ENCODE data around the gene DDI1.

DNA sequence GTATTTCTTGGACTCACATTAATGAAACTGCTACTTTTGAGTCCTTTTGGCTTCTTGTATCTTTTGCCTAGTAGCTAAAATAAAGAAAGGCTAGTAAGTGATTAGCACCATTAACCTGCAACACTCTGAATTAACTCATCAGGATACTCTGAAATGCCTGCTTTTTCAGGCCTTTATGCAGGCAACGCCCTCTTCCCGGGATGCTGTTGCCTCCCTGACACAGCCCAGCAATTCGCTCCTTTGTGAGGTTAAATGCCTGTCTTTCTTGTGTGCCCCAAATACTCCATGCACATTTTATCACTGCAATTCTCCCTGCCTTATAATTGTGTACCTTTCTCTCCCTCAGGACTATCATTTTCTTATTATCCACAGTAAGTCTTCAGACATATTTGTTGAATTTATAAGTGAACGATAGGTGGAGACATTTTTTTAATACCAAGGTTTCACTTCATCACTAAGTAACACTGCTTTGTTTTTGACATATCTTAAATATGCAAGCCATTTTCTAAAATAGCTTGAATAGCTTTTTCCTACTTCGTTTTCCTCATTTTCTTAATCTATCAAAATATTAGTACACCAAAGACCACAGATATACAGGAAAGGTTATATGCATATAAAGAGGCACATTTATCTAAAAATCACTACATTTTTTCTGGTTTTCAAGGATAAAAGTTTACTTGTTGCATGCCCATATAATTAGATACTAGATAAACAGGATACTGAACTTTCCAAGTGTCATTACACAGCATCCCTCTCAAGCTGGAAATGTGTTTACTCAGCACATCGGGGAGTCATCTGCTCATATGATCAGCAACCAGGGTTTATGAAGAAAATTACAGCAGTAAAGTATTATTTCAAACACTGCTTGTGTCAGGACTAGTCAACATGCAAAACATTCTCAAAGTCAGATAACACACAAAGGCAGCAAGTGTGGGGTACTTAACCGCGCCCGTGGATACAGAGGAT, 48.5 kb upstream of the DDI1 start:
- no peak for TF ChIP-seq EZH2 (IDR thresholded peaks at IDR 0.05; ENCODE audit: borderline replicate concordance)
- TF ChIP-seq, protein P1, sequence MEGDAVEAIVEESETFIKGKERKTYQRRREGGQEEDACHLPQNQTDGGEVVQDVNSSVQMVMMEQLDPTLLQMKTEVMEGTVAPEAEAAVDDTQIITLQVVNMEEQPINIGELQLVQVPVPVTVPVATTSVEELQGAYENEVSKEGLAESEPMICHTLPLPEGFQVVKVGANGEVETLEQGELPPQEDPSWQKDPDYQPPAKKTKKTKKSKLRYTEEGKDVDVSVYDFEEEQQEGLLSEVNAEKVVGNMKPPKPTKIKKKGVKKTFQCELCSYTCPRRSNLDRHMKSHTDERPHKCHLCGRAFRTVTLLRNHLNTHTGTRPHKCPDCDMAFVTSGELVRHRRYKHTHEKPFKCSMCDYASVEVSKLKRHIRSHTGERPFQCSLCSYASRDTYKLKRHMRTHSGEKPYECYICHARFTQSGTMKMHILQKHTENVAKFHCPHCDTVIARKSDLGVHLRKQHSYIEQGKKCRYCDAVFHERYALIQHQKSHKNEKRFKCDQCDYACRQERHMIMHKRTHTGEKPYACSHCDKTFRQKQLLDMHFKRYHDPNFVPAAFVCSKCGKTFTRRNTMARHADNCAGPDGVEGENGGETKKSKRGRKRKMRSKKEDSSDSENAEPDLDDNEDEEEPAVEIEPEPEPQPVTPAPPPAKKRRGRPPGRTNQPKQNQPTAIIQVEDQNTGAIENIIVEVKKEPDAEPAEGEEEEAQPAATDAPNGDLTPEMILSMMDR (IDR thresholded peaks at IDR 0.05; ENCODE audit: poor library complexity): no peak

Measured in hepatocyte (in vitro differentiated cells).